Limb (tissue), 2 donors: ENCODE measurements around the gene MPC2.

Source experiments
- DNase-seq, 2 donors: peaks; one replicate each; pipeline ENCODE4 v3.0.0-alpha.2; 2016; ENCODE audit errors: extremely low spot score in 2 of 2

MPC2 gene

DNA sequence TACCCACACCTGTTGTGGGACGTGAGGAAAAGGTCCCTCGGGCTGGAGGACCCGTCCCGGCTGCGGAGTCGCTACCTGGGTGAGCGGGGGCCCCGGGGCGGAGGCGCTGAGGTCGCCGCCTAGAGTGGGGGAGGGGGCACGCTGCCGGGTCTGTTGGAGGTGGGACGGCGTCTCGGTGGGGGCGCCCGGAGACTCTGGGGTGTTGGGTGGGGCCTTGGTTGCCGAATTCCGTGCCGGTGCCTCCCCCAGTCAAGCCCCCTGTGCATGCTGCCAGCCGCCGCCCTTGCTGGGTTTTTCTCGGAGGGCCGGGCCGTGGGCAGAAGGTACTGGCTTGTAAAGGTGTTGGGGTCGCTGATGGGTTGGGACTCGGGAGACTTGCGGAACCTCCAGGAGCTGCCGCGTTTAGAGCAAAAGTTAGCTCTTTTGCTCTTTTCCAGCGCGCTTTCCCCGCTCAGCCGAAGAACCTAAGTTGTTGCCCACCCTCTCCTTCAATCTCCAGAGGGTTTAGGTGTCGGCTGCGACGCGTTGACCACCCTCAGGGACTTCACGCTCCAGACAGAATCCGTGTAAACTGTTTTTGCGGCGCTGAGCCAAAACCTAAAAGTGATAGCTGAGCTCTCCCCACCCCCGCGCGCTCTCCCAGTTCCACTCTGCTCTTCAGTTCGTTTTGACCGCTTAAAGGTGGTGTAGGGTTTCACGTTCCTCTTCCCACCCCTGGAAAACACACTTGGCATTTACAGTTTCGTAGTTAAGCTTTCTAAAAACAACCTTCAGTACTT, at the start of gene MPC2:
Gene MPC2, minus strand, starts transcription at position 143 of the 779 bp plus-strand sequence. CDS start 1,231 bp downstream, outside the sequence.
- peak; percentile 74 to 77 for DNase-seq

GRCh38 chr1:167984886-167985489, 48.1 kb upstream of the MPC2 start:
- DNase-seq = no peak

GRCh38 chr1:167983797-167984420, 47.0 kb upstream of the MPC2 start:
- no peak for DNase-seq

DNA sequence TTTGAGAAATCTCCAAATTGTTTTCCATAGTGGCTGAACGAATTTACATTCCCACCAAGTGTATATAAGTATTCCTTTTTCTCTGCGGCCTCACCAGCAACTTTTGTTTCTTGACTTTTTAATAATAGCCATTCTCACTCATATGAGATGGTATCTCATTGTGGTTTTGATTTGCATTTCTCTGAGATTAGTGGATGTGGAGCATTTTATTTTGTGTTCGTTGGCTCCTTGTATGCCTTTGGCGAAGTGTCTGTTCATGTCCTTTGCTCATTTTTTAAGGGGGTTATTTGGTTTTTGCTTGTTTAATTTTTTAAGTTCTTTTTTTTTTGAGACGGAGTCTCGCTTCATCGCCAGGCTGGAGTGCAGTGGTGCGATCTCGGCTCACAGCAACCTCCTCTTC, 45.1 kb upstream of the MPC2 start:
- DNase-seq = no peak

GRCh38 chr1:167977245-167977644, 40.4 kb upstream of the MPC2 start:
- no peak for DNase-seq

- no peak for DNase-seq
Measured at GRCh38 chr1:167974698-167975097, 37.8 kb upstream of the MPC2 start.

GRCh38 chr1:167973832-167974231, 37.0 kb upstream of the MPC2 start:
- DNase-seq = no peak

GRCh38 chr1:167968569-167968968, 31.7 kb upstream of the MPC2 start:
- no peak for DNase-seq

DNA sequence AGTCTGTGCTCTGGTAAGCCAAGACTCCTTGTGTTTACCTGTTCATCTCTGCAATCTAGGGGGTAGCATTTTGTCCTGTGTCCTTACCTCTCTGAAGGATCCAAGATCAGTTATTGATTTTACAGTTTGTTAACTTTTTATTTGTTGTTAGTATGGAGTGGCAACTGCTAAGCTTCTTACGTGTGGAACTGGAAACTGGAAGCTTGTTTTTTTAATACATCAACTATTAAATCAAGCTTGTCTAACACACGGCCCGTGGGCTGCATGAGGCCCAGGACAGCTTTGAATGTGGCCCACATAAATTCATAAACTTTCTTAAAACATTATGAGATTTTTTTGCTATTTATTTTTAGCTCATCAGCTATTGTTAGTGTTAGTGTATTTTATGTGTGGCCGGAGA, 29.2 kb upstream of the MPC2 start:
- no peak for DNase-seq

GRCh38 chr1:167964646-167965045, 27.8 kb upstream of the MPC2 start:
- DNase-seq = no peak

GRCh38 chr1:167957710-167958109, 20.8 kb upstream of the MPC2 start:
- DNase-seq = no peak

DNA sequence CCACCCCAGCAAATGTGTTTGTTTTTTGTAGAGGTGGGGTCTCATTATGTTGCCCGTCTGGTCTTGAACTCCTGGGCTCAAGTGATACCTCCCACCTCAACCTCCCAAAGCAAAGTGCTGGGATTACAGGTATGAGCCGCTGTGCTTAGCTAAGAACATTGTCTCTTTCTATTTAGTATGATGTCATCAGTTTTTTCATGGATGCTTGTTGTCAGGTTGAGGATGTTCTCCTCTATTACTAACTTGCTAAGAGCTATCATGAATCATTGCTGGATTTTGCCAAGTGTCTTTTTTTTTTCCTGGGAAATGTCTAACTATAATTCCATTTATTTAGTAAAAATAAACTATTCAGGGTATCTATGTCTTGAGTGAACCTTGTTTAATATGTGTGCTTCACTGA, 19.0 kb upstream of the MPC2 start:
- DNase-seq = no peak

DNA sequence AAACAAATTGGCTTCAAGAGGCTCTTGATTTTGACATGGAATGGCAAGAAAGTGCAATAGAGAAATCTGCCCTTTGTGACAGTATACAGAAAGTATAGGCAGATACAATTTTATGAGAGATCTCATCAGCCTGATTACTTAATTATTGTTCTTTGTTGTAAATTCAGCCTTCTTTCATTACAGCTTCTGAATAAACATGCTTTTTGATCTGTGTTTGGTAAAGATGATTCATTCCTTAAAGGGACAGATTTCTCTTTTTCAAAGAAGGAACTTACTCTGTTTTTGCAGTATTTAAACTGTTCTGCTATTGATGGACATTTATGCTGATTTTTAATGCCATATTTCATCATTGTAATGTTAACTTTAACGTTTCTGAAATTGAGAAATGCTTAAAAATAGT, 13.7 kb upstream of the MPC2 start:
- DNase-seq = no peak

GRCh38 chr1:167949785-167950184, 12.9 kb upstream of the MPC2 start:
- no peak for DNase-seq

DNA sequence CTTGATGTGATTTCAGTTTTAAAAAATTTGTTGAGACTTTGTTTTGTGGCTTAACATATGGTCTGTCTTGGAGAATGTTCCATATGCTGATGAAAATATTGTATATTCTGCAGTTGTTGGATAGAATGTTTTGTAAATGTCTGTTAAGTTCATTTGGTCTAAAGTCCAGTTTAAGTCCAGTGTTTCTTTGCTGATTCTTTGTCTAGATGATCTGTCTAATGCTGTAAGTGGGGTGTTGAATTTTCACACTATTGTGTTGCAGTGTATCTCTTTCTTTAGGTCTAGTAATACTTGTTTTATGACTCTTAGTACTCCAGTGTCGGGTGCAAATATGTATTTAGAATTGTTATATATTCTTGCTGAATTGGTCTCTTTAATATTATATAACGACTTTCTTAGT, 10.9 kb upstream of the MPC2 start:
- no peak for DNase-seq

GRCh38 chr1:167943541-167943940, 6.7 kb upstream of the MPC2 start:
- no peak for DNase-seq

GRCh38 chr1:167940264-167940663, 3.4 kb upstream of the MPC2 start:
- no peak for DNase-seq

GRCh38 chr1:167938080-167938636, 1.3 kb upstream of the MPC2 start:
- no peak for DNase-seq

GRCh38 chr1:167937709-167938010, 788 bp upstream of the MPC2 start:
- DNase-seq = no peak

DNA sequence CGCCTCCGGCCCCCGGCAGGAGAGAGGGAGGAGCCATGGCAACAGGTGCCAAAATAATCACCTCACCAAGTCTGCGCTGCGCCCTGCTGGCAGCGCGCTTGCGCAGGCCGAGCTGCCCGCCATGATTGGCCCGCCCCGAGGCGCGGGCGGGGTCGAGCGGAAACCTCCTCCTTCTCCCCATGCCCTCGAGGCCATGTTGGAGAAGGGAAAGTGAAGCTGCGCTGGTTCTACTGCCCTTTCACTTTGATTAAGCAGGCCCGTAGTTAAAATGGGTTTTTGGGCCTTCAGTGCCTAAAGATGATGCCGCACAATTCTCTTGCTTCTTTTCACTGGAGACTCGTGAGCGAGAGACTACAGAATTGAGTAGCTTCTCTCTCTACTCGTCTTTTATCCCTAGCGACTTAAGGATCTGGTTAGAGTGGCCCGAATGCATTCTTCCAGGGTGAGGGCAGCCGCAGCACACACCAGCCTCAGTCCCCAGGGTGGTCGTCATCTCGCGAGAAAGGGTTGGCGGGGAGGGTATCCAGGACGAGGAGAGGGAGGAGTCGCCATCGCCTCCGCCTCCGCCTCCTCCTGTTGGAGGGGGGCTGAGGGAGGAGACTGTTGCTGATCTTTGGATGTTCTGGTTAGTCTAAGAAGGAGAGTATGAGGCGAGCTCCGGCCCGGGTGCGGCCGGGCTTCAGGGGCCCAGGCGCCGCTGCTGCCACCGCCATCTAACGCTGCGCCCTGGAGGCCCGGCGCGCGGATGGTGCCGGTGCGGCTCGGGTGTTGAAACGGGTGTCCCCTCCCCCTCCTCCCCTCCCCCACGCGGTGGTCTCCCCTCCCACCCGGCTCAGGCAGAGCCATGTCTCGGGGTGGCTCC, 573 bp downstream of the MPC2 start, which contains the start of gene DCAF6:
Gene DCAF6, plus strand, starts transcription at position 616 of the 862 bp plus-strand sequence. Its CDS starts 229 bp downstream, at position 845.
- DNase-seq = peak; percentile 99
